Renal cortex interstitium (tissue), 11 donors: ENCODE measurements around the gene PELI3. TPM values are rescaled to one million over a fixed set of nuclear protein-coding genes. Genes with fewer than 3 reads are reported as not detected.

Source experiments
- DNase-seq, 11 donors: peaks; one replicate each; pipeline ENCODE4 v3.0.0-alpha.2; 2013; ENCODE audit warnings: low read depth in 9 of 11, low spot score in 4 of 11; ENCODE audit errors: extremely low read depth in 1 of 11
- polyA plus RNA-seq, 3 donors: library from polyadenylated mRNA; unstranded; fragments of 120-200 nt; gene quantifications; one replicate each; pipeline ENCODE4 v1.2.1, GENCODE V29; 2013; ENCODE audit not compliant: insufficient read length in 3 of 3

The PELI3 gene
- polyA plus RNA-seq, 3 donors, result 4.1 to 6.3 (median 5.9) TPM

DNA sequence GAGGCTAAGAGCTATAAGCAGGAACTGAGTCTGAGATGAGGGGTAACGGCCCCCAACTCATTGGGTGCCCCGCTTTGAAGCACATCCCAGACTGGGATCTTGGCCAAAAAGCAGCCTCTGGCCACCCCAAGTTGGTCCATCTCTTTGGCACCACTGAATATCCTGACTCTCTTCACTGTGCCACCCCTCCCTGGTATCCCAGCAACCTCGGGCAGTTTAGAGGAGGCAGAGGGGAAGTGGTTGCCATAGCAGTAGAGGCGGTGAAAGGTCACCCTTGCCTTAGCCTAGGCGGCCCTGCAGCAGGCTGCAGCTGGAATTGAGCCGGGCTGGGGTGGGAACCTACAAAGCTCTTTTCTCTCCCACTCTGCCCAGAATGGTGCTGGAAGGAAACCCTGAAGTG, 1.1 kb downstream of the PELI3 start:
- no peak for DNase-seq

GRCh38 chr11:66468691-66469090, 2.0 kb downstream of the PELI3 start:
- DNase-seq, result no peak

- DNase-seq, result no peak
Observed at GRCh38 chr11:66469441-66469840, 2.7 kb downstream of the PELI3 start.

DNA sequence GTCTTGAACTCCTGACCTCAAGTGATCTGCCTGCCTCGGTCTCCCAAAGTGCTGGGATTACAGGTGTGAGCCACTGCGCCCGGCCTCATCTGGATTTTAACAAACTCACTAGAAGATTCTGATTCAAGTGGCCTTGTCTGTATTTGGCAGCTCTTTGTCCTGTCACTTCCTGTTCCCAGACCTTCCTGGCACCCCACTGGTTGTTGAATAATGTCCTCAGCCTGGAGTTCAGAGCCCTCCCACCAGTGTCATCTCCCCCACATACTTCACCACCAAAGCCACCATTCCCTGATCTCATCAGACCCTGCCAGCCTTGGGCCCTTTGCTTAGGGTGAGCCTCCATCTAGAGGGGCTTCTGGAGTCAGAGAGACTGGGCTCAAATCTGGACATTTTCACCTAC, 3.3 kb downstream of the PELI3 start:
- no peak for DNase-seq

DNA sequence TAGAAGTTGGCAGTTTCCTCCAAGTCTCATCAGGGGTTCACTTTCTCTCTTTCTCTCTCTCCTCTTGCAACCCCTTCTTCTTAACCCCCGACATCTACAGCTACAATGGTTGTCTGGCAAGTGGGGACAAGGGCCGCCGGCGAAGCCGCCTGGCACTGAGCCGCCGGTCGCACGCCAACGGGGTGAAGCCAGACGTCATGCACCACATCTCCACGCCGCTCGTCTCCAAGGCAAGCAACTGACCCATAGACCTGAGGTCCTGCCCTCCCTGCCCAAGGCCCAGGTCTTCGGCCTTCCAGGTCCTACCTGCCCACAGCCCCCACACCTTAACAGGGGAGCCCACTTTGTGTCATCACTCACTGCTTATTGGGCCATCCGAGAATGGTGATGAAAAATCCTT, 4.4 kb downstream of the PELI3 start:
- no peak for DNase-seq

- no peak for DNase-seq
Observed at GRCh38 chr11:66472054-66472453, 5.3 kb downstream of the PELI3 start.

- no peak for DNase-seq
Observed at GRCh38 chr11:66473167-66473566, 6.5 kb downstream of the PELI3 start.

- DNase-seq, result no peak
Observed at GRCh38 chr11:66473608-66474515, 7.2 kb downstream of the PELI3 start.

- DNase-seq, result no peak
Observed at GRCh38 chr11:66475349-66476172, 8.9 kb downstream of the PELI3 start.

- DNase-seq, result no peak
Observed at GRCh38 chr11:66476173-66476840, 9.6 kb downstream of the PELI3 start.

DNA sequence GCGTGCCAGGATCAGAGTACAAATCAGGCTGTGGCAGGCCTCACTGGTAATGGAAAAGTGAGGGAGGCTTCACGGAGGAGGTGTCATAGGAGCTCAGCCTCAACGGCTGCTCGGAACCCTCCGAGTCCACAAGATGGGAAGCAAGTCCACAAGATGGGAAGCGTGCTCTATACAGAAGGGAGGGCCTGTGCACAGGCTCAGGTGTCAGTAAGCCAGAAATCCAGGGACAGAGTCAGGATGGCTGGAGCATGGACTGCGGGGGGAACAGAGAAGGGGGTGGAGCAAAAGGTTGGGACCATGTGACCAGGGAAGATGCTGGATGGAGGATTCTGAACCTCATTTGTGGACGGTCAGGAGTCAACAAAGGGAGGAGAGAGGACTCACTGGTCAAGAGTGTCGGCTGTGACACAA, 10.1 kb downstream of the PELI3 start:
- no peak for DNase-seq

GRCh38 chr11:66477263-66478201, 10.8 kb downstream of the PELI3 start:
- DNase-seq, result no peak

- peak in 1 of 11 donors; percentile 15 for DNase-seq
Observed at GRCh38 chr11:66478729-66479393, 12.2 kb downstream of the PELI3 start.

GRCh38 chr11:66479394-66480116, 12.8 kb downstream of the PELI3 start:
- peak in 3 of 11 donors; percentile 6 to 45 (median 20) for DNase-seq

DNA sequence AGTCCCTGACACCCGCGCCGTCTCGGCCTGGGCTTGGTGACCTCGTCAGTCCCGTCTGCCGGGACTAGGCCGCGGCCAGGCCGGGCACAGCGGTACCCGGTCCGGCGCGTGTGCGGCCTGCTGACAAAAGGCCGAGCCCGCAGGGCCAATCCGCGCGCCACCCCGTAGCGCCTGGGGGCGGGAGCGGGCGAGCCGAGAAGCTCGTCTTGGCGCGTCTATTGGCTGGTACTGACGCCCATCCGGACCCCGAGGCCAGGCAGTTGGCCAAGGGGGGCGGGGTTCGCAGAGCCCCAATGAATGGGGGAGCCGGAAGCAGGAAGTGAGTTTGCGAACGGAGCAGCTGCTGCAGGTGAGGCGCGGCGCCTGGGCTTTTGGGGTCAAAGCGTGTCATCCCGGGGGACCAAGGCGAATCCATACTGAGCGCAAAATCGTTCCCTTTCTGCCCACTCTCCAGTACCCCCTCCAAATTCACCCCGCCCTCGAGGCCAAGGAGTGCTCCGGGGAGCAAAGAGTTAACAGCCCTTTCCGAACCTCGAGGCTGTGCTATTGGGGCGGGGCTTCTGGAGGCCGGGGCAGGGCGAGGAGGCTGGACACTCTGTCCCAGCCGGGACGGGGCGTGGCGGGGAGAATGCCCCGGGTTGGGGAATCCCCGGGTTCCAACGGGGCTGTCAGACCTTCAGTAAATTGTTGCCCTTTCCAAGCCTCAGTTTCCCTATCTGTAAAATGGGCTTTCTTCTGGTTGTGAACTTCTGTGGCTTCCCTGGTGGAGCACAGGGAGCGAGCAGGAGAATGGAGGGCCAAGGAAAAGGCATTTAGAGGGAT, 13.6 kb downstream of the PELI3 start, which contains the start of gene DPP3:
TSS of gene DPP3 (plus strand) at position 318 of the 822 bp plus-strand sequence. CDS start 1,767 bp downstream, outside the sequence.
- DNase-seq, result peak; percentile 82 to 94 (median 90)

DNA sequence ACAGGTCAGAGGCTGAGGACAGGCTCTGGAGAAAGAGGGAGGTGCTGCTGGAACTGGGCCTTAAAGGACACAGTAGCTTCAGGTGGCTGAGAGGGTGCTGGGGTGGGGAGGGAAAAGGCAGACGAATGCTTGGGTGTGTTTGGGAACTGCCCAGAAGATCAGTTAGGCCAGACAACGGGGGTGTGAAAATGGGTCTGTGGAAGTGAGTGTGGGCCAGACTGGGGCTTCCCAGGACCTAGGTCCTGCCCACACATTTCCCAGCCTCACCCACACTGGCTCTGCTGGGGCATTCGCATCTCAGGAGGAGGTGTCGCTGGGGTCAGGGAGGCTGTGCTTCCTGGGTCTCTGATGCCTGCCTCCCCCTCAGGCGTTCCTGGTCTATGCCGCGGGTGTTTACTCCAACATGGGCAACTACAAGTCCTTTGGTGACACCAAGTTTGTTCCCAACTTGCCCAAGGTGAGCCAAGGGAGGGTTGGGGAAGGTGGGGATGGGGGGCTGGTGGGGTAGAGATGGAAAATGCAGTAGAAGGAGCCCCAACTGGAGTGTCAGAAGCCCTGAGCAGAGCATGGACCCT, 18.2 kb downstream of the PELI3 start:
- no peak for DNase-seq
